Stimulated activated CD4-positive, alpha-beta T cell treated with anti-CD3 and anti-CD28 coated beads, Interleukin-12 subunit alpha, Interleukin-12 subunit beta, amount 100 ng/mL, for 24 hours (primary cell): ENCODE measurements around the gene RETSAT.
A peak's percentile ranks its signal among the peaks of the same experiment; 100 is the strongest.
"Not testable (repeated sequence)": the region's sequence is repeated elsewhere in the genome, so short reads cannot be mapped to it uniquely, and the experiment has no call there.

ENCODE experiments used
- DNase-seq, 2 experiments: peaks; one replicate each; pipeline ENCODE4 v3.0.0-alpha.2; 2020; ENCODE audit warnings: low read depth in 2 of 2

The RETSAT gene

DNA sequence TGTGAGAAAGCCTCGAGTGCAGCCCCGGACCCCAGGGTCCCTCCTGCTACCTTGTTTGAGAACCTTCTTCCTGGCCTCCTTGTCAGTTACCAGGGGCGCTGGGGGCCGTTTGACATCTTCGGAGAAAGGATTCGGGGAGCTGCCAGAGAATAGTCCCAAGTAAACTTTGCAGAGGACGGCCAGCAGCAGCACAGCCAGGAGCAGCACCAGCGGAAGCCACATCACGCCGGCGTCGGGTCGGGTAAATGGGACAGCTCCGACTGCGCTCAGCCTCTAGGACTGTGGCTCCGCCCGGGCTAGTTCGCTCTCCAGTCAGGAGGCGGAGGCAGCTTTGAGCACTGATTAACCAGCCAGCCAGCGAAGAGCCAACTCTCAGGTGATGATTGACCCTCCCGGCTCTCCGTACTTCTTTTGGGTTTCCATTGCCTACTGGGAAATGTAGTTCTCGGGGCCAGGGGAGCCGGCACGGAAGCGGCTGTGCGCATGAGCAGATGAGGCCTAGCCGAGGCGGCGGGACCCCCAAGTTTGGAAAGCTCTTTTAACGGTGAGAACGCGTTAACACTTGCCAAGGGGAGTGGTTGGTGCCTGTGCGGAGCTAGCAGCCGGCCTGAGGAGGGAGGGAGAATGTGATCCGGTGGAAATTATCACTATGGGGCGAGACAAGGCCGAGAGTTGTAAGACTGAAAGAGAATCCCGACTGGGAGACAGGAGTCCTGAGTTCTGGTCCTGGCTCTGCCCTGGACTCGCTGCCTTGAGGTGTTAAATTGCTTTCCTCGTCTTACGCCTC is at the start of gene RETSAT, which contains the start of gene ELMOD3:
TSS of gene RETSAT (minus strand) at position 243 of the 787 bp plus-strand sequence. CDS start at position 222, 21 bp downstream.
TSS of gene ELMOD3 (plus strand) at position 484 of the 787 bp plus-strand sequence. CDS start 2,430 bp downstream, outside the sequence.
- peak; percentile 89 to 95 for DNase-seq

- no peak for DNase-seq
Observed at GRCh38 chr2:85401844-85402243, 47.5 kb upstream of the RETSAT start.

- no peak for DNase-seq
Observed at GRCh38 chr2:85401464-85401805, 47.1 kb upstream of the RETSAT start.

DNA sequence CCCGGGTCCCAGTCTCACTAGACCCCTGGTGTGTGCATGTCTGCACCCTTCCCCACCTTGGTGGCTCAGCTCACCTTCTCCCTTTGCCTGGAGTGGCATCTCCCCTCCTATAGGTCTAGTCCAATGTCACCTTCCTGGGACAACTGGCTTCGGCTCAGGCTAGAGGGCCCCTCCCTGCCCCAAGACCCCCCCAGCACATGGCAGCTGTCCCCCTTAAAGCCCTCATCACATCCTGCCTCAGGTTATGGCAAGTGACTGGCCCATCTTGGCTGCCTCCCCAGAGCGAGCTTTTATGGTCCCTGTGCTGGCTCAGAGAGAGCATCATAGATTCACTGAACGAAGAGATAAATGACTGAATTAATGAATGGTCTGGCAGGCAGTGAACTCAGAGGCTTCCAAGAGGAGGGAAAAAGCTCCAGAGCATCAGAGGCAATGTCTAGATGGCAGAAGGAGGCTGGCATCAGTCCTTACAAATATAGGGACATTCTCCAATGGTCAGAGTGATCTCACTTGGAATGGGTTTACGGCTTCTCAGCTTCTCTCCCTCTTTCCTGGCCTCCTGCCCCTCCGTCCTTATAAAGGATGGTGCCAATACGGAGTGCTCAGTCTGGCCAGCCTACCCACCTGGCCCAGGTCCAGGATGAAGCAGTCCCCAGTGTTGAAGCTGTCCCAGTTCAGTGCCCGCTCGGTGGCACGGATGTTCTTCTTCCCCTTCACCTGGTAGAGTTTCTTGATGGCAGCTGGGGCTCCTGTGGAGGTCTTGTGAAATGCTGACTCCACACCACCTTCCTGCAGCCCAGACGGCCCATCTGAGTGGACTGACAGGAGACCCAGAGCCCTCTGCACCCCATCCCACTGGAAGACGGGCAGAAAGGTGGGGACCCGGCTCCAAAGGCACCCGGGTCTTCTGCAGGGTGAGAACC is 46.5 kb upstream of the RETSAT start:
- DNase-seq, result no peak

DNA sequence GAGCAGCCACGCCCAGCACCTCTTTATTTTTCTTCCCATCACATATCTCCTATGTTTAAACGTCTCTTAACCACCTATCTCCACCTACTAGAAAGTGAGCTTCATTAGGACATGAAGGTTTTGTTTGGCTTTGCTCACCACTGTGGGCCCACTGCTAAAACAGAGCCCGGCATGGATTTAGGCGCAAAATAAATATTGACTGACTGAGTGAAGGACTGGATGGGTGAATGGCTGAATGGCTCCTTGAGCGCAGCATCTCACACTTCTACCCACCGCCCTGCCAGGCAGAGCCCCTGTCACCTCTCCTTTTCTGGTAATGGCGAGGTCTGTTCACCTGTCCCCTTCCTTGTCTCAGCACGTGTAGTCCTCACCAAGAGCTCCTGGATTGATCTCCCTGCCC is 45.7 kb upstream of the RETSAT start:
- DNase-seq, result no peak

- DNase-seq, result no peak
Observed at GRCh38 chr2:85399183-85399455, 44.8 kb upstream of the RETSAT start.

GRCh38 chr2:85398426-85399182 is 44.3 kb upstream of the RETSAT start:
- DNase-seq, result no peak

- DNase-seq, result no peak
Observed at GRCh38 chr2:85397925-85398331, 43.6 kb upstream of the RETSAT start.

GRCh38 chr2:85396531-85397470 is 42.5 kb upstream of the RETSAT start:
- no peak for DNase-seq

- DNase-seq, result no peak
Observed at GRCh38 chr2:85395912-85396475, 41.7 kb upstream of the RETSAT start.

GRCh38 chr2:85394976-85395375 is 40.6 kb upstream of the RETSAT start:
- no peak for DNase-seq

DNA sequence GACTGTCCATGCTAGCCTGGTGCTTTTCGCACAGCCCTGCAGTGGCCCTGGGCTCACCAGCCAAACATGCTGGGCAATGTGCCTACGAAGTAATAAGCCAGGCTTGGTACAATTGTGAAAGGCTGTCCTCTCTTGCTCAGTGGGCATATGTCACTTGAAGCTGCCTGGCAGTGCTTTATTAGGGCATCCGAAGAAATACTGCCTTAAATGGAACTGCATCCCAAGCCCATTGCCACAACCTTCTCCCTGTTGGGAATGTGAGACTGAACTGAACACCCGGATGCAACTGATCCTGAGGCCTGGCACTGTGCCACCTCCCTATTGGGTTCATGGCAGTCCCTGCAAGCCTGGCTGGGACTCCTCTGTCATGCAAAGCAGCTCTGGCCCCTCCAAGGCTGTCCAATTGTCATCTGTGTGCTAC is 39.9 kb upstream of the RETSAT start:
- DNase-seq, result no peak

DNA sequence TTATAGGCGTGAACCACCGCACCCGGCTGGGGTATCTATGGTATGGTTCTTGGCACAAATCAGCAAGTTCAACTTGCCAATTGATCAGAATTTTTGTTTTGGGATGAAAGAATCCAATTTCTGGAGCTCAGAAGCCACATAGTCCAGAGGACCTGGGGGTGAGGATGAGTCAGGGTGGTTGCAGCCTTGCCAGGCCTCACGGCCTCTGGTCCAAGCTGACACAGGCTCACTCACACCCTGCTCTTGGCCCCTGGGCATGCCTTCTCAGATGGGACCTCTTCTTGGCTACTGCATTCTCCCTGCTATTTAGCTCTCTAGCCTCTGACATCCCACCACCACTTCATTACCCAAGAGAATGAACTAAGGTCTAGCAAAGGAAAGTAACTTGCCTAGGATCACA is 39.5 kb upstream of the RETSAT start:
- no peak for DNase-seq

GRCh38 chr2:85390941-85391669 is 36.8 kb upstream of the RETSAT start:
- peak; percentile 30 to 64 for DNase-seq

- DNase-seq, result no peak
Observed at GRCh38 chr2:85388878-85389538, 34.7 kb upstream of the RETSAT start.

DNA sequence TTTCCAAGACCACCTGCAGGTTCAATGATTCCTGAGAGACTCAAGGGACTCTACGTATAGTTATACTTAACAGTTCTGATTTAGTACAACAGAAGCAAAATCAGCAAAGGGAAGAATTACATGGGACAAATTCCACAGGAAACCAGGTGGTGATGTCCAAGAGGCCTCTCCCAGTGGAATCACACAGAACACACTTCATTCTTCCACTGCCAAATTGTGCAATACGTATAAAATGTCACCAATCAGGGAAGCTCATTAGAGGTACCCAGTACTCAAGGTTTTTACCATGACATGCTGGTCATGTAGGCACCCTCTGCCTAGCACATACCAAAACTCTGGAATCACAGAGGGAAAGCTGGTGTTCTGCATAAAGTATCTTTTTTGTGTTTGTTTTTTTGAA is 33.4 kb upstream of the RETSAT start:
- no peak for DNase-seq

GRCh38 chr2:85385746-85386145 is 31.4 kb upstream of the RETSAT start:
- DNase-seq, result no peak

GRCh38 chr2:85383850-85384249 is 29.5 kb upstream of the RETSAT start:
- no peak for DNase-seq

DNA sequence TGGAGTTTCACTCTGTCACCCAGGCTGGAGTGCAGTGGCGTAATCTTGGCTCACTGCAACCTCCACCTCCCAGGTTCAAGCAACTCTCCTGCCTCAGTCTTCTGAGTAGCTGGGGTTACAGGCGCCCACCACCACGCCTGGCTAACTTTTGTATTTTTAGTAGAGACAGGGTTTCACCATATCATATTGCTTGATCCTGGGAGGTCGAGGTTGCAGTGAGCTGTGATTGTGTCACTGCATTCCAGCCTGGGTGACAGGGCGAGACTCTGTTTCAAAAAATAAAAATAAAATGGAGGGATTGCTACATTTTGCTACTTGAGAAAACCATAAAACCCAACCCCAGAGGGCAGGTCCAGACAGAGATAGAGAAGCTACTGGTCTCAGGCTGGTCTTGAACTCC is 28.8 kb upstream of the RETSAT start:
- DNase-seq, result not testable (repeated sequence)
